HEK293T (cell line): ENCODE data around the gene NAPG.

Experiments
- BHLHE40 ChIP-seq: fragments of 450-650 bp; IDR thresholded peaks from 2 replicates; pipeline ENCODE4 v1.6.1; 2016; ENCODE audit warnings: mild to moderate bottlenecking, moderate library complexity, borderline replicate concordance
- LEF1 ChIP-seq: fragments of 450-650 bp; IDR thresholded peaks from 2 replicates; pipeline ENCODE4 v1.6.1; 2017; ENCODE audit warnings: mild to moderate bottlenecking, borderline replicate concordance
- SP1 ChIP-seq: fragments of 450-650 bp; IDR thresholded peaks from 2 replicates; pipeline ENCODE4 v1.6.1; 2017
- SUZ12 ChIP-seq: fragments of 450-650 bp; IDR thresholded peaks from 2 replicates; pipeline ENCODE4 v1.6.1; 2016; ENCODE audit warnings: mild to moderate bottlenecking
- TARDBP ChIP-seq: fragments of 450-650 bp; IDR thresholded peaks from 2 replicates; pipeline ENCODE4 v1.6.1; 2016

DNA sequence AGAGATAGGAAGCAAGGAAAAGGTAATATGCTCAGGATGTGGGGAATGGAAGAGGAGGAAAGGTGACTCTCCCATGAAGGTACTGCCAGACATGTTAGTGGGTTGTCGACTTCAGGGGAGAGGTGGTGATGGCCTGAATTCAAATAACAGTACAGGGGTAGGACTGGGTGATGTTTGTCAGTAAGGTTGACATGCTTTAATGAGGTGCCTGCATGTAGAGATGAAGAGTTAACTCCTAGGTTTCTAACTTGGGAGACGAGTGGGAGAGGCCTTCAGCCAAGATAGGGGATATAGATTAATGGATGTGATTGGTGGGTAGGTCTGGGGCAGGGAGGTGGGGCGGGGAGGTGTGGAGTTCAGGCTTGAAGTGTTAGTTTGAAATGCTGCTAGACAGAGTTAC is 2.6 kb downstream of the NAPG start:
- TF ChIP-seq SUZ12 (no peak), SP1 (no peak), TARDBP (no peak), BHLHE40 (no peak), LEF1 (no peak)
